ENCODE measurements around the gene GPS1.

The GPS1 gene

DNA sequence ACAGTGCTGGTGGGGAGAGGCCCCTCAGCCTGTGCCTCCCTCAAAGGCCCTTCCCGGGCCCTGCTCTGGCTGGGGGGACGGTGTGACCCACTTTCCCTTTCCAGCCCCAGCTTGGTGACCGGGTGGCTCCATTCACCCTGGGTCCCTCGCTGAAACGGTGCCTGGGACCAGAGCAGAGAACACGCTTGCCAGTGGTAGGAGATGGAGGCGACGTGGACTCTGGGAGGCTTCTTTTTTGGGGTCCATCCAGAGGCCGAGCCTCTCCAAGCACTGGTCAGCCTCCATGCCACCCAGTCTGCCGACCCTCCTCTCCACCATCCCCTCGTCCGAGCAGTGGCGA lies 36.8 kb upstream of the GPS1 start:
- no peak for DNase-seq (ENCODE audit: low read depth, low spot score)
- in situ Hi-C loops (cut with HindIII; ENCODE audit: low sequenced_read_pairs): no loop called here
- no peak for TF ChIP-seq CTCF (IDR thresholded peaks at IDR 0.05; ENCODE audit: low read depth, low read length)
- no peak overlapping the region for H3K4me3 ChIP-seq (ENCODE audit: low read depth, low read length)

DNA sequence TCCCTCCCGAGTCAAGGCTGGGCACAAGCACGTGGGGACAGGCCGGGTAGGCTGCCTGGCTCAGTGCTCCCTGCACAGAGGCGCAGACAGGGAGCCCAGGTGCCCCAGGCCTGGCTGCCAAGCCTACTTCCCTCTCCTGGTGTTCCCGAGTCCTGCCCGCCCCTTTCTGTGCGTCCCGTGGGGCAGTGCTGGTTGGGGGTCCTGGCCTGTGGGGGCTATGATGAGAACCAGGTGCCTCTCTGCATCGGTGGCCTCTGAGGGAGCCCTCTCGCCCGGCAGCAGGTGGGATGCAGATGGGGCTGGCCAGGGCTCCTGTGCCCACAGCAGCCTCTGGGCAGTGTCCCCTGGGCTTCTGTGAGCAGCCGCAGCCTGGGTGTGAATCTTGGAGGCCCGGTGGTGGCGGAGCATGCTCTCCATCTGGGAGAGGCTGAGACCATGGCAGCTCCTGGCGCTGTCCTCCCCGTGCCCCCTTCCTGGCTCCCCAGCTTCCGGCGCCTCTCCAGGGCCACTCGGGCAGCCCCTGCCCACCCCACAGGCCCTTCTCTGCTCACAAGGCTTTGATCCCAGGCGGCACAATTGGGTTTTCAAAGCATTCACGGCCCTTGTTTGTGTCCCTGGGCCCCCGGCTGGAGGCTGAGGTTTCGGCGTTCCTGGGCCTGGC lies 36.3 kb upstream of the GPS1 start:
- no peak for DNase-seq (ENCODE audit: low read depth, low spot score)
- in situ Hi-C loops (cut with HindIII; ENCODE audit: low sequenced_read_pairs): no loop called here
- no peak overlapping the region for H3K4me3 ChIP-seq (ENCODE audit: low read depth, low read length)
- no peak for TF ChIP-seq CTCF (IDR thresholded peaks at IDR 0.05; ENCODE audit: low read depth, low read length)

- no peak overlapping the region for H3K4me3 ChIP-seq (ENCODE audit: low read depth, low read length)
- no peak for TF ChIP-seq CTCF (IDR thresholded peaks at IDR 0.05; ENCODE audit: low read depth, low read length)
- DNase-seq (ENCODE audit: low read depth, low spot score): no peak
- in situ Hi-C loops (cut with HindIII; ENCODE audit: low sequenced_read_pairs): no loop called here
These were observed 35.4 kb upstream of the GPS1 start for GRCh38 chr17:82016061-82016874.

- TF ChIP-seq CTCF (IDR thresholded peaks at IDR 0.05; ENCODE audit: low read depth, low read length): no peak
- no peak overlapping the region for H3K4me3 ChIP-seq (ENCODE audit: low read depth, low read length)
- DNase-seq (ENCODE audit: low read depth, low spot score): no peak
- in situ Hi-C loops (cut with HindIII; ENCODE audit: low sequenced_read_pairs): no loop called here
These were observed 34.7 kb upstream of the GPS1 start for GRCh38 chr17:82016875-82017459.

- no peak for DNase-seq (ENCODE audit: low read depth, low spot score)
- no peak for TF ChIP-seq CTCF (IDR thresholded peaks at IDR 0.05; ENCODE audit: low read depth, low read length)
- in situ Hi-C loops (cut with HindIII; ENCODE audit: low sequenced_read_pairs): no loop called here
- no peak overlapping the region for H3K4me3 ChIP-seq (ENCODE audit: low read depth, low read length)
These were observed 34.0 kb upstream of the GPS1 start for GRCh38 chr17:82017612-82018151.

DNA sequence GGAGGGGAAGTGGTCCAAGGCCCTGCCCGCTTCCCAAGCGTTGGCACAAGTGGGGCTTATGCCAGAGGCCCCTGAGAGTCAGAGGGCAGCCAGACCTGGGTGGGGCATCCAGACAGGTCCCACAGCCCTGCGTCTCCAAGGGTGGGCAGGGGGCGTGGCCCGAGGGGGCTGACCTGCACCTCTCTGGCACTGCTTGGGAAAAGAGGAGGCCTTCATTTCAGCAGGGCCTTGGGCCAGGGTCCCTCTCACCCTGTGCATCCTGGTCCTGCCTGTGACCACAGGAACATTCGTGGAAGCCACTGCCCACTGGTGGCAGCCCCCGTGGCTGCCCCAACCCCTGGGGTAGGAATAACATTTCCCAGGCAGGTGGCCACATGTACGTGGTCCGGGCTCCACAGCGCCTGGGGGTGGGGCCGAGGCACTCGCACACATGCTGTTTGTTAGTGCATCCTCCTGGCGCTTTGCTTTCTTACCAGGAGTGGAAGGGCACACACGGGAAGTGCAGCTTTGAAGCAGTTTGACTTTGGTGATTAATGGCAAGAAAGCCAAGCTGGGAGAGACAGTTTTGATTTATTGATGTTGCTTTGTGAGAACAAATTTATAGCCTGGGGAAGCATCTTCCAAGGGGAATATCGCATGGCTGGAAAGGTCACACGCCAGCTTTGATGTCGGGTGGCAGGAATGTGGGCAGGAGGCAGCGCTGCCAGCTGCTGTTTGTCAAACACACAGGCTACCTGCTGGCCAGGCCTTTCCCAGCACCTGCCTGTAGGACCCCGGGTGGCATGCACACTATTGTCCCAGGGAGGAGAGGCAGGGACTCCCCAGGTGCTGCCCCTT lies 33.3 kb upstream of the GPS1 start:
- in situ Hi-C loops (cut with HindIII; ENCODE audit: low sequenced_read_pairs): no loop called here
- no peak for DNase-seq (ENCODE audit: low read depth, low spot score)

More for the DNA sequence above, 33.3 kb upstream of the GPS1 start:
- no peak overlapping the region for H3K4me3 ChIP-seq (ENCODE audit: low read depth, low read length)
- TF ChIP-seq CTCF (IDR thresholded peaks at IDR 0.05; ENCODE audit: low read depth, low read length): no peak

Measured in astrocyte of the spinal cord (primary cell).